Measurements from ENCODE around the gene MSRB2.
"Not testable (repeated sequence)": the region's sequence is repeated elsewhere in the genome, so short reads cannot be mapped to it uniquely, and the experiment has no call there.

MSRB2 gene

GRCh38 chr10:23063973-23064812 lies 31.2 kb upstream of the MSRB2 start:
- H3K4me2 ChIP-seq (ENCODE audit: low read length) = no peak overlapping the region
- H3K9me2 ChIP-seq (ENCODE audit: low read depth, low read length) = no peaks in the 10 kb centered on the region
- no peaks in the 10 kb centered on the region for H3F3A ChIP-seq (ENCODE audit: insufficient read depth, low read length)
- H3K4me1 ChIP-seq (ENCODE audit: insufficient read depth, low read length, severe bottlenecking) = no peaks in the 10 kb centered on the region
- H3K79me2 ChIP-seq (ENCODE audit: insufficient read depth, low read length) = no peaks in the 10 kb centered on the region
- no peak overlapping the region for H3K4me3 ChIP-seq (ENCODE audit: low read depth, low read length, poor library complexity, severe bottlenecking)
- no peak for TF ChIP-seq EZH2 (IDR thresholded peaks at IDR 0.05; ENCODE audit: borderline replicate concordance, low read length)
- TF ChIP-seq, protein P1, sequence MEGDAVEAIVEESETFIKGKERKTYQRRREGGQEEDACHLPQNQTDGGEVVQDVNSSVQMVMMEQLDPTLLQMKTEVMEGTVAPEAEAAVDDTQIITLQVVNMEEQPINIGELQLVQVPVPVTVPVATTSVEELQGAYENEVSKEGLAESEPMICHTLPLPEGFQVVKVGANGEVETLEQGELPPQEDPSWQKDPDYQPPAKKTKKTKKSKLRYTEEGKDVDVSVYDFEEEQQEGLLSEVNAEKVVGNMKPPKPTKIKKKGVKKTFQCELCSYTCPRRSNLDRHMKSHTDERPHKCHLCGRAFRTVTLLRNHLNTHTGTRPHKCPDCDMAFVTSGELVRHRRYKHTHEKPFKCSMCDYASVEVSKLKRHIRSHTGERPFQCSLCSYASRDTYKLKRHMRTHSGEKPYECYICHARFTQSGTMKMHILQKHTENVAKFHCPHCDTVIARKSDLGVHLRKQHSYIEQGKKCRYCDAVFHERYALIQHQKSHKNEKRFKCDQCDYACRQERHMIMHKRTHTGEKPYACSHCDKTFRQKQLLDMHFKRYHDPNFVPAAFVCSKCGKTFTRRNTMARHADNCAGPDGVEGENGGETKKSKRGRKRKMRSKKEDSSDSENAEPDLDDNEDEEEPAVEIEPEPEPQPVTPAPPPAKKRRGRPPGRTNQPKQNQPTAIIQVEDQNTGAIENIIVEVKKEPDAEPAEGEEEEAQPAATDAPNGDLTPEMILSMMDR (IDR thresholded peaks at IDR 0.05; ENCODE audit: low read length) = no peak
- H3K9ac ChIP-seq (ENCODE audit: low read length) = no peak overlapping the region
- no peaks in the 10 kb centered on the region for H3K27me3 ChIP-seq (ENCODE audit: insufficient read depth, low read length)
- H3K9me3 ChIP-seq (ENCODE audit: low read length) = no peaks in the 10 kb centered on the region
- no peaks in the 10 kb centered on the region for H3K36me3 ChIP-seq (ENCODE audit: insufficient read depth, low read length)
- no peak overlapping the region for H3K27ac ChIP-seq (ENCODE audit: low read depth, low read length, poor library complexity, severe bottlenecking)
- no peaks in the 10 kb centered on the region for H4K20me1 ChIP-seq (ENCODE audit: insufficient read depth, low read length)
- H2AFZ ChIP-seq (ENCODE audit: low read length) = no peak overlapping the region

GRCh38 chr10:23064813-23065114 lies 30.6 kb upstream of the MSRB2 start:
- H4K20me1 ChIP-seq (ENCODE audit: insufficient read depth, low read length); H3K9me3 ChIP-seq (ENCODE audit: low read length); H3K4me3 ChIP-seq (ENCODE audit: low read depth, low read length, poor library complexity, severe bottlenecking); H3K4me2 ChIP-seq (ENCODE audit: low read length); H3K27ac ChIP-seq (ENCODE audit: low read depth, low read length, poor library complexity, severe bottlenecking); H3K27me3 ChIP-seq (ENCODE audit: insufficient read depth, low read length); H3K4me1 ChIP-seq (ENCODE audit: insufficient read depth, low read length, severe bottlenecking); H3K36me3 ChIP-seq (ENCODE audit: insufficient read depth, low read length); H3K79me2 ChIP-seq (ENCODE audit: insufficient read depth, low read length); H3F3A ChIP-seq (ENCODE audit: insufficient read depth, low read length); H3K9ac ChIP-seq (ENCODE audit: low read length); H2AFZ ChIP-seq (ENCODE audit: low read length); H3K9me2 ChIP-seq (ENCODE audit: low read depth, low read length): not testable (repeated sequence)

DNA sequence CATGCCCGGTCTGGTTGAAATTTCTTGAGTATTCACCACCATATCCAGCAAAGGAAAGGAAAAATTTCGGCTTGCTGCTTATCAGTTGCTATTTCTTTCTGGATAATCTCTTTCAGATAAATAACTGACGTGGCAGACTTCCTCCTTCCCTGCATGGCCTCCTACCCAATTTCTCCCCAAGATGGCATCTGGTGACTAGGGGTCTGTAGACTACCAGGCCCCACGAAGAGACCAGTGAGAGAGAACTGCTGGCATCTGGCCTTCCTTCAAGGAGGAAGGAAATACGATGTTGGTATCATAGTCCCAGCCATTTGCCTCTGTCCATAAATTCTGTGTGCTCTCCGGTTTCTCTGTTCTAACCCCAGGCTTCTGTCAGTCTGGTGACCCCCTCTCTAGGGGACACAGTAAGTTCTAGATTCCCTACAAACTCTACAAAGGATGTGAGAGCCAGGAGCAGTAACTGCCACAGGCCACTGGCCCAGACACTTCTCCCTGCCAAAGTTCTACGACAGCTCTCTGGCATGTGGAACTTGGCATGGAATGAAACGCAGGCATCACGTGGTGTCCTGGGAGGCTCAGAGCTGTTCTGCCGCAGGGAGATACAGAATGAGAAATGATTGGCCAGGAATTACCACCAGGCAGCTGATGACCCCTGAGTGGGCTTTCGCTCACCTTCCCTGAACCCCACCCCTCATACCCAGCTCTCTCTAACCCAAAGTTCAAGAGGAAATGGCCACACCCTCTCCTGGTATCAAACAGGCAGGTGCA lies 30.0 kb upstream of the MSRB2 start:
- no peaks in the 10 kb centered on the region for H3K79me2 ChIP-seq (ENCODE audit: insufficient read depth, low read length)
- H3K36me3 ChIP-seq (ENCODE audit: insufficient read depth, low read length) = no peaks in the 10 kb centered on the region
- TF ChIP-seq, protein P1 (IDR thresholded peaks at IDR 0.05; ENCODE audit: low read length) = no peak
- TF ChIP-seq EZH2 (IDR thresholded peaks at IDR 0.05; ENCODE audit: borderline replicate concordance, low read length) = no peak
- H3K27ac ChIP-seq (ENCODE audit: low read depth, low read length, poor library complexity, severe bottlenecking) = no peak overlapping the region
- no peak overlapping the region for H2AFZ ChIP-seq (ENCODE audit: low read length)
- H3F3A ChIP-seq (ENCODE audit: insufficient read depth, low read length) = no peaks in the 10 kb centered on the region
- H3K9me3 ChIP-seq (ENCODE audit: low read length) = no peaks in the 10 kb centered on the region
- H3K4me2 ChIP-seq (ENCODE audit: low read length) = no peak overlapping the region
- no peak overlapping the region for H3K9ac ChIP-seq (ENCODE audit: low read length)
- no peaks in the 10 kb centered on the region for H3K4me1 ChIP-seq (ENCODE audit: insufficient read depth, low read length, severe bottlenecking)
- no peaks in the 10 kb centered on the region for H3K27me3 ChIP-seq (ENCODE audit: insufficient read depth, low read length)
- H4K20me1 ChIP-seq (ENCODE audit: insufficient read depth, low read length) = no peaks in the 10 kb centered on the region
- no peak overlapping the region for H3K4me3 ChIP-seq (ENCODE audit: low read depth, low read length, poor library complexity, severe bottlenecking)
- H3K9me2 ChIP-seq (ENCODE audit: low read depth, low read length) = no peaks in the 10 kb centered on the region

Data from OCI-LY1 (cell line).